Cardiac fibroblast (primary cell): ENCODE results near the gene NAXE.
A peak's percentile ranks its signal among the peaks of the same experiment; 100 is the strongest.

Experiments
- DNase-seq, 2 donors: peaks; one replicate each; pipeline versions ENCODE4 v3.0.0 to v3.0.0-alpha.2; 2010; ENCODE audit warnings: low read depth in 2 of 2
- H3K4me3 ChIP-seq, 2 donors: replicated peaks in 1 of 2; 1 replicate in 1 of 2; 2 replicates in 1 of 2; pipeline ENCODE4 v1.5.1; 2011; ENCODE audit warnings: low read depth in 2 of 2, low read length in 2 of 2, mild to moderate bottlenecking in 2 of 2, moderate library complexity in 1 of 2
- CTCF ChIP-seq: IDR thresholded peaks from one replicate; pipeline ENCODE4 v1.5.1; 2011; ENCODE audit warnings: low read depth, mild to moderate bottlenecking, low read length, inconsistent platforms

The NAXE gene

GRCh38 chr1:156591181-156591431, 470 bp upstream of the NAXE start:
- no peak for DNase-seq
- peak overlapping the region; percentile 60 to 82 for H3K4me3 ChIP-seq
- TF ChIP-seq CTCF, result no peak

- no peak for TF ChIP-seq CTCF
- peak overlapping the region; percentile 60 to 82 for H3K4me3 ChIP-seq
- no peak for DNase-seq
Measured at GRCh38 chr1:156592158-156592909, 758 bp downstream of the NAXE start.

- TF ChIP-seq CTCF, result no peak
- H3K4me3 ChIP-seq, result no peak overlapping the region
- DNase-seq, result no peak
Measured at GRCh38 chr1:156592910-156593660, 1.5 kb downstream of the NAXE start.

- TF ChIP-seq CTCF, result no peak
- DNase-seq, result no peak
- H3K4me3 ChIP-seq, result no peak overlapping the region
Measured at GRCh38 chr1:156593661-156593989, 2.0 kb downstream of the NAXE start.

- no peak for TF ChIP-seq CTCF
- no peak overlapping the region for H3K4me3 ChIP-seq
- no peak for DNase-seq
Measured at GRCh38 chr1:156594190-156594589, 2.6 kb downstream of the NAXE start.

- no peak overlapping the region for H3K4me3 ChIP-seq
- DNase-seq, result no peak
- no peak for TF ChIP-seq CTCF
Measured at GRCh38 chr1:156595016-156595415, 3.4 kb downstream of the NAXE start.

- no peak for DNase-seq
- no peak for TF ChIP-seq CTCF
- no peak overlapping the region for H3K4me3 ChIP-seq
Measured at GRCh38 chr1:156596426-156596825, 4.8 kb downstream of the NAXE start.
